Measurements from ENCODE around the gene PAXIP1.
A peak's percentile ranks its signal among the peaks of the same experiment; 100 is the strongest.

DNA sequence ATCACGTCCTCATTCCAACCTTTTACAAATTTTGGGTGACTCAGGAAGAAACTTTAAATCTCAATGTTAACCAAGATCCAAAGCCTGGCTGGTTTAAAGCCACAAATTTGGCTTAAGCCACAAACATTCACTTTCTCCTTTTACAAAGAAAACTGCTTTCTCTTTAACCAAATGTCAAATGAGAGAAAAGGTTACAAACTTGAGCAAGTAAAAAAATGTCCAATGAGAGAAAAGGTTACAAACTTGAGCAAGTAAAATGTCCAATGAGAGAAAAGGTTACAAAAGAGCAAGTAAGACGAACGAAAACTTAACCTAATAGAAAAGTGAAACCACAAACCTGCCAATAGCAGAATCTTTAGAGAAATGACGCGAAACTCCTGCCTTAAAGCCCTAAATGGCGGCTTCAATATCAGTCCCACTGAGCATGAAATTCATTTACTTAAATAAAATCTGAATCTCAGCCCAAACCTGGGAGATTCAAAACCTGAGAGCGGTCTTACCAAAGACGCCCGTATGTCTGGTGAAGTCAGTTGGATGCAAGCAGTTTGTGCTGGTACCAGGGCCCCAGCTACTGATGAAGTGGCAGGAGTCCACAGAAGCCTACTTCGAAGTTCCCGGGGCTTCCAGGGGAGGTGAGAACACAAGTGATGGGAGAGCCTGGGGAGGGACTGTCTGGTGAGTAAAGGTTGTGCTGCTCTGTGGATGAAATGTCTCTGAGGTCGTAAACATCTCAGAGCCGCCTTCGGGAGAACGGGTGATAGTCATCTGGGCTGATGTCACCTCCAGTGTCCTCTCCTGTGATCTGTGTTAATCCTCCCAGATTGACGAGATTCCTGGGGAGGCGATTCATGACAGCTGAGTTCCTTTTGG, 74.6 kb downstream of the PAXIP1 start:
- peak in 1 of 2 donors; percentile 90 for TF ChIP-seq POLR2AphosphoS5 (IDR thresholded peaks at IDR 0.05; ENCODE audit: insufficient read depth in 1 of 2, low read depth in 1 of 2)
- TF ChIP-seq, protein P1, sequence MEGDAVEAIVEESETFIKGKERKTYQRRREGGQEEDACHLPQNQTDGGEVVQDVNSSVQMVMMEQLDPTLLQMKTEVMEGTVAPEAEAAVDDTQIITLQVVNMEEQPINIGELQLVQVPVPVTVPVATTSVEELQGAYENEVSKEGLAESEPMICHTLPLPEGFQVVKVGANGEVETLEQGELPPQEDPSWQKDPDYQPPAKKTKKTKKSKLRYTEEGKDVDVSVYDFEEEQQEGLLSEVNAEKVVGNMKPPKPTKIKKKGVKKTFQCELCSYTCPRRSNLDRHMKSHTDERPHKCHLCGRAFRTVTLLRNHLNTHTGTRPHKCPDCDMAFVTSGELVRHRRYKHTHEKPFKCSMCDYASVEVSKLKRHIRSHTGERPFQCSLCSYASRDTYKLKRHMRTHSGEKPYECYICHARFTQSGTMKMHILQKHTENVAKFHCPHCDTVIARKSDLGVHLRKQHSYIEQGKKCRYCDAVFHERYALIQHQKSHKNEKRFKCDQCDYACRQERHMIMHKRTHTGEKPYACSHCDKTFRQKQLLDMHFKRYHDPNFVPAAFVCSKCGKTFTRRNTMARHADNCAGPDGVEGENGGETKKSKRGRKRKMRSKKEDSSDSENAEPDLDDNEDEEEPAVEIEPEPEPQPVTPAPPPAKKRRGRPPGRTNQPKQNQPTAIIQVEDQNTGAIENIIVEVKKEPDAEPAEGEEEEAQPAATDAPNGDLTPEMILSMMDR (IDR thresholded peaks at IDR 0.05), result no peak

Measured in vagina (tissue), 2 donors.